Hindlimb muscle (tissue), 1 donor: Measurements from ENCODE around the gene LDLRAD2. TPM values are rescaled to one million over a fixed set of nuclear protein-coding genes. Genes with fewer than 3 reads are reported as not detected.
"Not testable (repeated sequence)": the region's sequence is repeated elsewhere in the genome, so short reads cannot be mapped to it uniquely, and the experiment has no call there.

ENCODE experiments used
- DNase-seq: peaks from one replicate; pipeline ENCODE4 v3.0.0-alpha.2; 2013
- polyA plus RNA-seq: library from polyadenylated mRNA; unstranded; fragments of 120-200 nt; gene quantifications from one replicate; pipeline ENCODE4 v1.2.1, GENCODE V29; 2013; ENCODE audit not compliant: insufficient read length

Gene LDLRAD2
- polyA plus RNA-seq, 1 donor = 4.8 TPM

DNA sequence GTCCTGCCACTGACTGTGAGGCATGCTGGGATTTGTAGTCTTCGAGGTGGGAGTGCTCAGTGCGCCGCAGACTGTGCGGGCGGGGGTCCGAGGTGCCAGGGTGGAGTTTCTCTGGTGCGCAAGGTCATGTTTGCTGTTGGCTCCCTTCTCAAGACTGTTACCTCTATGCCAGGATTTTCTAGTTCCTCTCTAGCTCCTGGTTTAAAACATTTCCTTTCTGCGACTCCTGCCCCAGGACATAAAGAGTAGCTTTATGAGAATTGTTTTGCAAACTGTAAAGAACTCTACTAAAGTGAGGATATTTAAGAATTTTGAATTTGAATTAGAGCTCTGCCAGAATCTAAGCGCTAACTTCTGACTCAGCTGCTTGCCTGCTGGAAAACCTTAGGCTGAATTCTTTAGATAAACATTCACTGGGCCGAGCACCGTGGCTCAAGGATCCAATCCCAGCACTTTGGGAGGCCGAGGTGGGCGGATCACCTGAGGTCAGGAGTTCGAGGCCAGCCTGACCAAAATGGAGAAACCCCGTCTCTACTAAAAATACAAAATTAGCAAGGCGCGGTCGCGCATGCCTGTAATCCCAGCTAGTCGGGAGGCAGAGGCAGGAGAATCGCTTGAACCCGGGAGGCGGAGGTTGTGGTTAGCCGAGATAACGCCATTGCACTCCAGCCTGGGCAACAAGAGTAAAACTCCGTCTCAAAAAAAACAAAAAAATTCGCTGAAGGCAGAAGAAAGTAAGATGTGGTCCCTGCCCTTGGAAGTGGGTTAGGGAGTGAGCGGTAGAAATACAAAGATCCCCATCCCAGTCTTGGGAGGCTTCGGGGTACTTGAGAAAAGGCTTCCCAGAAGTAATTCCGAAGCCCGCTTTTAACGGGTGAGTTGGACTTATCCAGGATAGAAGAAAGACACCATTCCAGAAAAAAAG, 28.1 kb upstream of the LDLRAD2 start:
- no peak for DNase-seq

GRCh38 chr1:21785764-21786163, 26.3 kb upstream of the LDLRAD2 start:
- not testable (repeated sequence) for DNase-seq

- no peak for DNase-seq
Observed at GRCh38 chr1:21786640-21787039, 25.4 kb upstream of the LDLRAD2 start.

DNA sequence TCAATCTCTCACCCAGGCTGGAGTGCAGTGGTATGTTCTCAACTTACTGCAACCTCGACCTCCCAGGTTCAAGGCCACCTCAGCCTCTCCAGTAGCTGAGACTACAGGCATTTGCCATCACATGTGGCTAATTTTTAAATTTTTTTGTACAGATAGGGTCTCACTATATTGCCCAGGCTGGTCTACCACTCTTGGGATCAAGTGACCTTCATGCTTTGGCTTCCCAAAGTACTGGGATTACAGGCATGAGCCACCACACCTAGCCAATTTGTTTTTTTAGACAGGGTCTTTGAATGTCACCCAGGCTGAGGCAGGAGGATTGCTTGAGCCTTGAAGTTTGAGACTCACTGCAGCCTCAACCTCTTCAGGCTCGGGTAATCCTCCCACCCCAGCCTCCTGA, 19.0 kb upstream of the LDLRAD2 start:
- no peak for DNase-seq

DNA sequence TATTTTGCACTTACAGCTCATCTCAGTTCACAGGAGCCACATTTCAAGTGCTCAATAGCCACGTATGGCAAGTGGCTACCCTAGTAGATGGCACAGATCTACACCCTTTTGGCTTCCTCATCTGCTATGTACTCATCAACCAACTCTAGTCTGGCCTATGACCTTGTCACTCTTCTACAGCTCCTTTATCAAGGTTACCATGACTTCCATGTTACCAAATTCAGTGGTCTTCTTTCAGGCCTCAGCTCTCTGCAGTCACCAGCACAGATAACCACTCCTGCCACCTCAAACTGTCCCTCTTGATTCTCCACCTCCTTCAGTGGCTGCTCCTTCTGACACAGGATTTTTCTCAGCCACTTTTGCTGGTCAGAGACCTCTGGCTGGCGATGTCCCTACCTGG, 17.4 kb upstream of the LDLRAD2 start:
- no peak for DNase-seq

- DNase-seq = no peak
Observed at GRCh38 chr1:21795075-21795474, 17.0 kb upstream of the LDLRAD2 start.

DNA sequence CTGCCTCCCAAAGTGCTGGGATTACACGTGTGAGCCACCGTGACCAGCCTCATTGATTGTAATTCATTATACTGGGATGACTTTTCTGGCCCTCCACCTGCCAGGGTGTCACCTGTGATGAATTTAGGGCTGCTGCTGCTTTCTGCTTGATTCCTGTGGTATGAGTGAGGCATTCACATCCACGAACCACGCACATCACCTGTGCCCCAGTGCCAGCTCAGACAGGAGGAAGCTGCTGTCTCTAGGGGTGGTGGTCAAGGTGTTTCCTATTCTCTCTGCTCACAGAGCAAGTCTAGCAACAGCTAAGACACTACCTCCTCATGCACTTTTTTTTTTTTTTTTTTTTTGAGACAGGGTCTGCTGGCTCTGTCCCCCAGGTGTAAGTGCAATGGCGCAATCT, 12.3 kb upstream of the LDLRAD2 start:
- DNase-seq = no peak

GRCh38 chr1:21801100-21801499, 11.0 kb upstream of the LDLRAD2 start:
- no peak for DNase-seq

- no peak for DNase-seq
Observed at GRCh38 chr1:21804536-21804935, 7.5 kb upstream of the LDLRAD2 start.

- DNase-seq = no peak
Observed at GRCh38 chr1:21813542-21813941, 1.5 kb downstream of the LDLRAD2 start.

DNA sequence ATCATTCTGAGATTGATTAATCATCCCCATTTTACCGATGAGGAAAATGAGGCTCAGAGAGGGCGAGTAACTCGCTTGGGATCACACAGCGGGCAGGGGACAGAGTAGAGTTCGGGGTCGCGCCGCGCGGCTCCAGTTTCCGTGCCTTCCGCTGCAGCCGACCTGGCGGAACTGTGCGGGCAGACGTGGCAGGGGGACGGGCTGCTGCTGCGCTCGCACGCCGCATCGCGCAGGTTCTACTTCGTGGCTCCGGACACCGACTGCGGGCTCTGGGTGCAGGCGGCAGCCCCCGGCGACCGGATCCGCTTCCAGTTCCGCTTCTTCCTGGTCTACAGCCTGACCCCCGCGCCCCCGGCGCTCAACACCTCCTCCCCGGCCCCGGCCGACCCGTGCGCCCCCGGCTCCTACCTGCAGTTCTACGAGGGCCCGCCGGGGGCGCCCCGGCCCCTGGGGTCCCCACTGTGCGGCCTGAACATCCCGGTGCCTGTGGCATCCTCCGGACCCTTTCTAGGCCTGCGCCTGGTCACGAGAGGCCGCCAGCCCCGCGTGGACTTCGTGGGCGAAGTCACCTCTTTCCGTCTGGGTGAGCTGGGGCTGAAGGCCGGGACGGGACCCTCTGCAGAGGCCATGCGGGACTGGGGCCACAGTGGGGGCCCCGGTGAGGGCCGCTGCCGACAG, 2.3 kb downstream of the LDLRAD2 start:
- DNase-seq = peak; percentile 36

- no peak for DNase-seq
Observed at GRCh38 chr1:21814981-21815582, 3.0 kb downstream of the LDLRAD2 start.

DNA sequence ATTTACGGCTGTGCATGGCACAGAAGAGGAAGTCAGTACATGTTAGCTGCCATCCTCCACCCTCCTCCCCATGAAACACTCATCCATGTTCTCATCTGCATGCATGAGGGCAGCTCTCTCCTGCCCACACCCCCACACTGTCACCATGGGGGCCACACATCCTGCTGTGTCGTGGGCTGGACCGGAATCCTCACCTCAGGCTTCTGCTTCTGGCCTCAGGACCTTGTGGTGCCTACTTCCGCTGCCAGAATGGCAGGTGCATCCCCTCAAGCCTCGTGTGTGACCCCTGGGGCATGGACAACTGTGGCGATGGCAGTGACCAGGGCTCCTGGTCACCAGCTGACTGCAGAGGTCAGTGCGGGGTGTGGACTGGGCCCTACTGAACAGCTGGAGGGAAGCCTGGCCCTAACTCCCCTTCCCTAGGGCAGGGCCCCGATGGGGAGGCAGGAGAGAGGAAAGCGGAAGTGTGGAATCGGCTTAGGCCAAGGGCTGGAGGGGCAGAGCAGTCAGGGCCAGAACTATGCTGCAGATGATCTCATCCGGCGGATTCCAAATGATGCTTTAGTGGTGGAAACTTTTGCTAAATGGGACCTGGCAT, 3.8 kb downstream of the LDLRAD2 start:
- peak; percentile 54 for DNase-seq

- DNase-seq = no peak
Observed at GRCh38 chr1:21816602-21817302, 4.7 kb downstream of the LDLRAD2 start.

DNA sequence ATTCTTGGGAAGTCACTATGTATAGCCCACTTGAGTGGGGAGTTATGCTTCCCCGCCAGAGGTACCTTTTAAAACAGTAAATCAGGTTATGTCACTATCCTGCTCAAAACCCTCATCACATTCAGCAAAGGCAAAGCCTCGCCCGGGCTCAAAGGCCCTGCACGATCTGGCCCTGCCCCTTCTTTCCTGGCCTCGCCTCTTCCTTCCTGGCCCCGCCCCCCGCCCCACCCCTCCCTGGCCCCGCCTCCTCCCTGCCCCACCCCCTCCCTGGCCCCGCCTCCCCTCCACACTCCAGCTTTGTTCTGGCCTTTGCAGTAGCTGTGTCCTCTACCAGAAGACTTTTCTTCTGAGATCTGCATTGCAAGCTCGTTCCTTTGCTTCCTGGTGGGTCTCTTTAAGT, 6.6 kb downstream of the LDLRAD2 start:
- DNase-seq = no peak

DNA sequence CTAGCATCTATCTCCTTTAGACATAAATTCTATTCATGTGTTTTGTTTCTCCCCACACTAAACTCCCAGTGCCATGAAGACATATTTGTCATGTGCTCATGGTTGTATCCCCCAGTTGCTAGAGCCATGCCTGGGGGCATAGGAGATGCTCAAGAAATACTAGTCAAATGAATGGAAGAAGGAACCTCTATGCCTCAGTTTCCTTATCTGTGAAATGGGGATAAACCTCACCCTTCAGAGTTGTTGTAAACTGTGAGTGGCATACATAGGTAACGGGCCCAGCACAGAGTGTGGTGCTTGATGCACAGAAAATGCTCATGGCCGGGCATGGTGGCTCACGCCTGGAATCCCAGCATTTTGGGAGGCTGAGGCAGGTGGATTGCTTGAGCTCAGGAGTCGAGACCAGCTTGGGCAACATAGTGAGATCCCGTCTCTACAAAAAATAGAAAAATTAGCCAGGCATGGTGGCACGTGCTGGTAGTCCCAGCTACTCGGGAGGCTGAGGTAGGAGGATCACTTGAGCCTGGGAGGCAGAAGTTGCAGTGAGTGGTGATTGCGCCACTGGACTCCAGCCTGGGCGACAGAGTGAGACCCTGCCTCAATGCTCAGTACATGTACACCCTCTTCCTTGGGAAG, 8.7 kb downstream of the LDLRAD2 start:
- DNase-seq = no peak

GRCh38 chr1:21821385-21822019, 9.4 kb downstream of the LDLRAD2 start:
- no peak for DNase-seq

- no peak for DNase-seq
Observed at GRCh38 chr1:21822349-21822748, 10.3 kb downstream of the LDLRAD2 start.

DNA sequence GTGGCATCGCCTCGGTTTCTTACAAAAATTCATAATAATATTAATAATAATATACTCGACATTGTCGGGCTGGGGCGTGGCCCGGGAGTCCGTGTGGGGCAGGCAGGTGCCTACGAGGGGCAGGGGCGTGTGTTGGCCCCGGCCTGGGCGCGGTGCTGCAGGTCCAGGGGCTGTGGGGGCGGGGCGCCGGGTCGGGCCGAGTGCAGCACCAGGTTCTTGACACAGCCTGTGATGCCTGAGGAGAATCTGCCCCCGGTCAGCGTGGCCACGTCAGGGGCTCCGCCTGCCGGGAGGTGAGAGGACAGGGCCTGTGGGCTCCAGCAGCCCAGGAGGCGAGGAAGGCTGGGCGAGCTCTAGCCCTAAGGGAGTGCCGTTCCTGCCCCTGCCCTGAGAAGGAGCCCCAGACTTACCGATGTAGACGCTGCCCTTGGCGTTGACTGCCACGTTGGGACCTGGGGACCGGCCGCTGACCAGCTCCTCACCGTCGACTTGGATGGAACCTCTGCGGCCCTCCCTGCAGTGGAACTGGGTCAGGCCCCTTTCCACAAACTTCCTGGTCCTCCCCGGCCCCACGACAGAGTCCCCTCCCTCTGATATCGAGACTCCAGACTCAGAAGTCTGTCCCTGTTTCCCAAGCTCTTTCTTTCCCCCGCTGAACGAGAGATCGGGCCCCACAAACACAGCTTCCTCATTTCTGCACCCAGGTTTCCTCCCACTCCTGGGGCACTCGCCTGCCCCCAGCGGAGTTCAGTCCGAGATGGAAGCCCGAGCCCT, 11.3 kb downstream of the LDLRAD2 start:
- DNase-seq = no peak

DNA sequence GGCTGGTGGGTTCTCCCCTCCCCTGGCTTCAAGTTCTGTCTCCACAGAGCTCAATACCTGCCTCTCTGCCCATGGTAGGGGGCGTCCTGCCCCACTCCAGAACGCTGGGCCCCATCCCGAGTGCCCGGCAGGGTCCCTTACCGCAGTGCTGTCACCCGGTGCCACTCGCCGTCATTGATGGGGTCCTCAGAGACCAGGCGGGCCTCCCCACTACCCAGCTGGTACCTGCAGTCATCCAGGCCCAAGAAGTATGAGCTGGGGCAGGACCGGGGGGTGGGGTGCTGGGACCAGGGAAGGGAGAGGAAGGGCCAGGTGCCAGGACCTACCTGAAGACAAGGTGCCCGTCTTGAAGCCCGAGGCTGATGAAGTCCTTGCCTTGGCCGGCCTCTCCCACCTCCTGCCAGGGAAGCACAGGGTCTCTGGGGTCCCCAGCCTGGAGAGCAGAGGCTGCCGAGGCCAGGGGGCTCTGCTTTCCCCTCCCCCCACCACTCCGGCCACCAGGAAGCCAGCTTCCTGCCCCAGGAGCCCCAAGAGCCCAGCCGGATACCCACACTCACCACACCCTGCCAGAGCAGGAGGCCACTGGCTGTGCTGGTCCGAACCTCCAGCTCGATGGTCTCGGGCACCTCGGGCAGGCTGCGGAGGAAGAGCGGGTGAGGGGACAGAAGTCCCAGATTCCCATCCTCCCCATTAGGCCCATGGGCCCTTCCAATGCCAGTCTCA, 12.1 kb downstream of the LDLRAD2 start:
- no peak for DNase-seq
